ENCODE results near the gene LYPD6B. TPM values are rescaled to one million over a fixed set of nuclear protein-coding genes. Genes with fewer than 3 reads are reported as not detected.

Gene LYPD6B
- total and polyA plus RNA-seq, 2 donors (not counting 3 experiments of a cell fraction or from before 2014, with no cell fraction given): not detected

DNA sequence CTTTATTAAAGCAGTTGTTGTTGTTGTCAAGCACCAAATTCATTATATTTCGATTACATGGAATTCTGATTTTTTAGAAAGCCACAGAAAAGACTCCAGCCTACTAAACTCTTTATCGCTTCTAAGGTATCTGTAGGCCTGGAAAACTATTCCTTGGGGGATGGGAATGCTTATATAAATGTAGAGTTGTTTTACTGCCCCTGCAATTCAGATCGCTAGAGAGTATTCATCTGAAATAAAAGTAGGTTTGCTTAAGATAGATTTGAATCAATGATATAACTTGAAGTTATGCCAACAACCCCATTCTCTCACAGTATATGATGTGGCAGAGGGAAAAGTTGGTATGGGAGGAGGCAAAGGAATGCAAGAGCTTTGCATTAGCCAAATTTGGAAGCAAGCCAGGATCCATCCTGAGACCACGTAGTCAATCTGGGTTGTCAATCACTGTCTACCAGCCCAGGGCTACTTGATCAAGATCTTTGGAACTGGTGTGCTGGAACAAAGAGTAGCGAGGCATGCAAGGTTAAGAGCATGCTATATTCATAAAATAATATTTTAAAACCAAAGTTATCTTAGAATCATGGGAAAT lies 95.9 kb downstream of the LYPD6B start:
- H3K4me2 ChIP-seq (ENCODE audit: insufficient read depth, low read length): no peak overlapping the region
- ChIA-PET CTCF (no interaction called here), POLR2A (no interaction called here)
- H3K4me1 ChIP-seq (ENCODE audit: control insufficient read depth, extremely low read depth, insufficient read depth, low read length): no peaks in the 10 kb centered on the region
- H3K9ac ChIP-seq (replicated peaks; ENCODE audit: extremely low read depth, insufficient read depth, low read length): no peak overlapping the region
- dilution Hi-C loops (cut with MboI; ENCODE audit: extremely low pct_ligation_motif_present, low sequenced_read_pairs) (no loop called here), intact Hi-C loops (cut with micrococcal nuclease) (no loop called here)
- peaks cover 0 to 3% of the 10 kb centered on the region in 2 experiments for H3K27me3 ChIP-seq (ENCODE audit: control insufficient read depth in 2 of 2, insufficient read depth in 2 of 2, low read length in 2 of 2)
- no peaks in the 10 kb centered on the region for H3K9me1 ChIP-seq (replicated peaks; ENCODE audit: control insufficient read depth, extremely low read depth, insufficient read depth, low read length)
- no peak overlapping the region for H3K27ac ChIP-seq (ENCODE audit: insufficient read depth, low read depth, low read length)
- H3K79me2 ChIP-seq (ENCODE audit: control insufficient read depth, insufficient read depth, low read length): no peaks in the 10 kb centered on the region
- FAIRE-seq: no peak
- no peaks in the 10 kb centered on the region for H3K9me3 ChIP-seq (replicated peaks; ENCODE audit: control insufficient read depth, insufficient read depth, low read length)
- no peak overlapping the region for H2AFZ ChIP-seq (ENCODE audit: low read depth, low read length)
- H4K20me1 ChIP-seq (replicated peaks; ENCODE audit: control insufficient read depth, extremely low read depth, insufficient read depth, low read length): no peaks in the 10 kb centered on the region
- no TSS peak for BruUV-seq (replicated peaks)
- H3K4me3 ChIP-seq (replicated peaks in 1 of 3; ENCODE audit: insufficient read depth in 1 of 3, low read depth in 1 of 3, low read length in 3 of 3): no peak overlapping the region
- no peaks in the 10 kb centered on the region for H3K36me3 ChIP-seq (ENCODE audit: control insufficient read depth in 2 of 2, extremely low read depth in 1 of 2, insufficient read depth in 2 of 2, low read length in 2 of 2)
- no peak for DNase-seq (ENCODE audit: low read depth, low spot score)
- TF ChIP-seq JUN (IDR thresholded peaks at IDR 0.05; ENCODE audit: borderline replicate concordance, insufficient read depth, insufficient read length, low read depth): no peak
- TF ChIP-seq MYC (IDR thresholded peaks at IDR 0.05; ENCODE audit: low read depth, low read length): no peak
- TF ChIP-seq GATA2 (IDR thresholded peaks at IDR 0.05; ENCODE audit: insufficient read depth, insufficient read length, low read depth, low read length): no peak
- no peak for TF ChIP-seq POLR2AphosphoS5 (IDR thresholded peaks at IDR 0.05; ENCODE audit: insufficient read depth, low read depth, low read length)
- no peak for TF ChIP-seq EZH2 (IDR thresholded peaks at IDR 0.05; ENCODE audit: borderline replicate concordance, low read depth, low read length, severe bottlenecking)
- TF ChIP-seq, protein P1, sequence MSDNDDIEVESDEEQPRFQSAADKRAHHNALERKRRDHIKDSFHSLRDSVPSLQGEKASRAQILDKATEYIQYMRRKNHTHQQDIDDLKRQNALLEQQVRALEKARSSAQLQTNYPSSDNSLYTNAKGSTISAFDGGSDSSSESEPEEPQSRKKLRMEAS (IDR thresholded peaks at IDR 0.05; ENCODE audit: insufficient read depth, insufficient read length): no peak
- no peak for TF ChIP-seq FOS (IDR thresholded peaks at IDR 0.05; ENCODE audit: borderline replicate concordance, insufficient read depth, low read length)
- TF ChIP-seq, protein P2, sequence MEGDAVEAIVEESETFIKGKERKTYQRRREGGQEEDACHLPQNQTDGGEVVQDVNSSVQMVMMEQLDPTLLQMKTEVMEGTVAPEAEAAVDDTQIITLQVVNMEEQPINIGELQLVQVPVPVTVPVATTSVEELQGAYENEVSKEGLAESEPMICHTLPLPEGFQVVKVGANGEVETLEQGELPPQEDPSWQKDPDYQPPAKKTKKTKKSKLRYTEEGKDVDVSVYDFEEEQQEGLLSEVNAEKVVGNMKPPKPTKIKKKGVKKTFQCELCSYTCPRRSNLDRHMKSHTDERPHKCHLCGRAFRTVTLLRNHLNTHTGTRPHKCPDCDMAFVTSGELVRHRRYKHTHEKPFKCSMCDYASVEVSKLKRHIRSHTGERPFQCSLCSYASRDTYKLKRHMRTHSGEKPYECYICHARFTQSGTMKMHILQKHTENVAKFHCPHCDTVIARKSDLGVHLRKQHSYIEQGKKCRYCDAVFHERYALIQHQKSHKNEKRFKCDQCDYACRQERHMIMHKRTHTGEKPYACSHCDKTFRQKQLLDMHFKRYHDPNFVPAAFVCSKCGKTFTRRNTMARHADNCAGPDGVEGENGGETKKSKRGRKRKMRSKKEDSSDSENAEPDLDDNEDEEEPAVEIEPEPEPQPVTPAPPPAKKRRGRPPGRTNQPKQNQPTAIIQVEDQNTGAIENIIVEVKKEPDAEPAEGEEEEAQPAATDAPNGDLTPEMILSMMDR (IDR thresholded peaks at IDR 0.05; ENCODE audit: extremely low read depth in 1 of 2, insufficient read depth in 1 of 2, low read depth in 1 of 2, low read length in 2 of 2): no peak

Measured in endothelial cell of umbilical vein (primary cell).